ENCODE results near the gene PHRF1. TPM values are rescaled to one million over a fixed set of nuclear protein-coding genes. Genes with fewer than 3 reads are reported as not detected.

The PHRF1 gene
- total and polyA plus RNA-seq, 9 of the 15 experiments (the other 6 are each of a cell fraction or from before 2014, with no cell fraction given) = 0.07 to 37.2 (median 7.7) TPM

GRCh38 chr11:629237-629583, 52.9 kb downstream of the PHRF1 start (continued):
- TF ChIP-seq ZNF449 (CRISPR knock-in tag; IDR thresholded peaks at IDR 0.05) (no peak), ZNF518B (CRISPR knock-in tag; IDR thresholded peaks at IDR 0.05) (no peak), ZBTB33 (CRISPR knock-in tag; IDR thresholded peaks at IDR 0.05) (peak; percentile 94), CSDE1 (IDR thresholded peaks at IDR 0.05) (no peak), HNRNPK (IDR thresholded peaks at IDR 0.05; ENCODE audit: low read depth, low read length, poor library complexity, severe bottlenecking) (no peak), FOS (IDR thresholded peaks at IDR 0.05; ENCODE audit: extremely low read depth, insufficient read length) (no peak)

All from K562 (cell line).